Amygdala (tissue), 56 donors: ENCODE data around the gene DLK1.

Experiments
- DNase-seq, 56 donors: peaks; one replicate each; lab custom pipeline; 2025; lab: John Stamatoyannopoulos, UW

Gene DLK1

DNA sequence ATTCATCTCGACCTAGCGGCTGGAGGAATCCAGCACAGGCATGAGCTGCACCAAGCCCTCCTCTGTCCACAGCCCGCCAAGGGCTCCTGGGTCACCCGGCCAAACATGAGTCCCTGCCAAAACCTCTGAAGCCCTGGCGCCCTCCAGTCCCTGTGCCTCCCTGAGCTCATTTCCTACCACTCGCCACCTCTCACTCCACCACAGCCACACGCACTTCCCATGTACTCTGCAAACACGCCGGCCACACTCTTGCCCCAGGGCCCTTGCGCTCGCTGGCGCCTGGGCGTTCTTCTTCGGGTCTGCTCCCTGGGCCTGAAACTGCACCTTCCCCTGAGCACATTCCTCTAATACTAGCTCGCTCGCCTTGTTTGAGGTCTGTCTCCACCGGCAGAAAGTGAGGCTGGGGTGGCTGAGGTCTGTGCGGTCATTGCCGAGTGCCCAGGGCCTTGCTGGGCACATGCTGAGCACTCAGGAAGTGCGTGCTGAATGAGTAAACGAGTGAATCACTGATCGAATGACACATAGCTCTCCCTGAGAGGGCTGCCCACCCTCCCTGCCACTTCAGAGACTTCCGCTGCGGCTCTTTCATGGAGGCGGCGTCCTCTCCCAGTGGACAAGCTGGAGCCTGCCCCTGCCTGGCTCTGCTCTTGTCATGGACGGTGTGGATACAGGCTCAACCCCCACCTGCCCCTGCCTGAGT, 33.7 kb upstream of the DLK1 start:
- DNase-seq = peak in 1 of 56 donors; percentile 12

DNA sequence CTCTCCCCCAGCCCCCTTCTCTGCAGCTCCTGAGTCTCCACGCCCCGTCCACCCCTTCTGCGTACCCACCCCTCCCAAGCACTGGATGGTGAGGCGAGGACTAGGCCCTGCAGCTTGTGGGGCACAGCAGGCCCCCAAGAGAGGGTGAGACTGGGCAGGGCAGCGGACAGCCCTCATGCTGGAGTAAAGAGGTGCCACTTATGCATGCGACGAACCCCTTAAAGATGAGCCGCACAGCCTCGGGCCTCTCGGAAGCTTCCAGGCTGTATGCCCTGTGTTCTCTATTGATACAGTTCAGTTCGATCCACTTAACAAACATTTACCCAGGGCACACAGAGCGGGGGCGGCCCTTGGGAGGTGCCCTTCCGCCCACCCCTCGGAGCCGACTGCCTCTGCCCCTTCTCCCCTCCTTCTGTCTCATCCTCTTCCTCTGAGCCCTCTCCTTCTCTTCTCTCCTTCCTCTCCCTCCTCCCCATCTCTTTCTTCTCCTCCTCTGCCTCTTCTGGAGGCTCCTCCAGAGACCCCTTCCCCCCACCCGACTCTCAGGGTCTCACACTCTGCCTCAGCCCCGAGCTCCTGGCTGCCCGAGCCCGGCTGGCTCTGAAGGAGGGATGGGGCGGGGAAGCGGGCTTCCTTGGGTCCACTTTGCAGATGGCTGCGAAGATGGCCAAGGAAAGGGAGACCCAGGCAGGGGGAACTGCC, 32.7 kb upstream of the DLK1 start:
- no peak for DNase-seq

DNA sequence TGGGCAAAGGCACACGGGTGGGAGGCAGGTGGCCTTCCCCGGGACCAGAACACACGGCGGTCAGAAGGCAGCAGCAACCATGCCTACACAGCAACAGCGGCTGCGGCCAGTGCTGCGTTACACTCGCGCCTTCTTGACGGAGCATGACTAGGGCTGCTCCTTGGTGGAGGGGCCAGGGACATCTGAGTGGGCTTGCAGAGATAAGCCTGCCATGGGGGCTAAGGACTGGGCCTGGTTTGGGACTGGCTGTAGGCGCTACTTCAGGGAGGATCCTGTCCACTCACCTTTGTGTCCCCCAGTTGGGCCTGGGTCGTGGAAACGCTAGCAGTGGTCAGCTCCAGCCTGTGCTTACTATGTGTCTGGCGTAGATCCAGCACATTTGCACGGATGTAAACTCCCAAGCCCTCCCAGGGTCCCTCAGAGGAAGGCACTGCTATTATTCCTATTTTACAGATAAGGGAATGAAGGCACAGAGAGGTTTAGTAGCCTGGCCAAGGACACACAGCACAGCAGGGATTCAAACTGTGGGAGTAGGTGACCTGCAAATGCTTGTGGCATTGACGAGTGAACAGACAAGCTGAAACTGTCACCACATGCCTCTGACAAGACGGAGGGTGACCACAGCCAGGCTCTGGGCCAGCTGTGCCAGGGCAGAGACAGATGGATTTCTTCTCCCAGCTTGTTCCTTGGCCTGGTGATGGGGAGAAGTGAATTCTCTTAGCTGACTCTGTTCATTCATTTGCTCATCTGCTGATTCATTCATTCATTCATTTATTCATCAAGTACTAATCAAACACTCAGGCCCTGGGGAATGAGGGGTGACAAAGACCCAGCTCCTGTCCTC, 31.9 kb upstream of the DLK1 start:
- DNase-seq = no peak

DNA sequence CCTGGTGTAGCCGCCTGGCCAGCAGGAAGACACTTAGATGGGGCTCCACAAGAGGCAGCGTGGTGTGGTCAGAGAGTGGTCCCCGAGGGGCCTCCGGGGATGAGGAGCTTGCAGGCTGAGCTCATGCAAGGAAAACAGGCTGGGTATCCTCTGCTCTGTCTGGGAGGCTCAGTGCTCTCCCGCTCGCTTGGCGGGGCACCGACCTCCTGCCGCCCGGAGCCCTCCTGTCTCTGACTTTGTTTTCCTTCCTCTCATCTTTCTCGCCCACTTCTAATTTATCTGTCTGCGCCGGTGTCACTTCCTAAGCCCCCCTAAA, 31.3 kb upstream of the DLK1 start:
- DNase-seq = no peak

DNA sequence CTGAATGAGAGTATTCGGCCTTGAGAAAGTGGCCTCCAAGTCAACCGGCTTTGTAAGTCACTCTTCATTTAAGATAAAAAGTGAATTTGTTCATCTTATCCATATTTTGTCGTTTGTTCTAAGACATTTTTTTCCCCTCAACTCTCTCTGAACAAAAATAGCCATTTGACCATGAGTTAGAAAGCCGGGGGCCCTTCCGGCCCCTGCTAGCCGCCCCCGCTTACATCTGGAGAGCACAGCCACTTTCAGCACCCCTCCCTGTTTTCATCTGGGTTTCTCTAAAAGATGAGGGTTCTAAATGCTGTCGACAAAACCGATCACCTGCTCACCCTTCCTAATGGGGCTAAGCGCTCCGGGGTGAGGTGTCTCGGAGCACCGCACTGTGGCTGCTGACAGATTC, 30.7 kb upstream of the DLK1 start:
- DNase-seq = no peak

DNA sequence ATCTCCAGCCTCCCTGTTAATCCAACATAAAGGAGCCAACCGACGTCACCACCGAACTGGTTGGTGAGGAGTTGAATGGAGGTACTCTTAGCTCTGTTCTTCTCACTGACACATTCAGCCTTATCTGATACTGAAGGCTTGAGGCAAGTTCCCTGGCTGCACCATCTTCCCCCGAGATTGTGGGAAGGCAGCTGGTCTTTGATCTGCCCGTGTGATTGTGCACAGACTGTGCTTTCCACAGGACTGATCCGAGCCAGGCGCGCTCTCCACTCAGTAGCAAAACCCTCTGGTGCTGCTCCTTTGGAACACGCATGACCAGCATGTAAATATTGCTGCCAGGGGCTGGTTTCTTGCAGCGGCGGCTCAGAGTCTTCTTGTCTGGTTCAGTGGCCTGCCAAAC, 30.1 kb upstream of the DLK1 start:
- peak in 1 of 56 donors; percentile 12 for DNase-seq

DNA sequence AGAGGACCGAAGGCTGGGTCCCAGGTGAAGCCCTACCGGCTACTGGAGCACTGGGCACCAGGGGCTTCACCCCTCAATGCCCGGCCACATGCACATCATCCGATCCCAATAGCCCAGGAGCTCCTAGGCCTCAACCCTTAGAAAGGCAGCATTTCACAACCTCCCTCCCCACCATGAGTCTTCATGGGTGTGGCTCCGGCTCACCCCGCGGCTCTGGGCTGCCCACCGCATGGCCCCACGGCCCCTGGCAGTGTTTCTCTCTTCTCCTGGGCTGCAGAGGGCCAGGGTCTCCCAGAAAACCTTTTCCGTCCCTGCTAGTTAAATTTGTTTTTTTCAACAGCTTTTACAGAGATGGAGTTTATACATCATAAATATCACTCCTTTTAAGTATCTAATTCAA, 28.6 kb upstream of the DLK1 start:
- DNase-seq = no peak

DNA sequence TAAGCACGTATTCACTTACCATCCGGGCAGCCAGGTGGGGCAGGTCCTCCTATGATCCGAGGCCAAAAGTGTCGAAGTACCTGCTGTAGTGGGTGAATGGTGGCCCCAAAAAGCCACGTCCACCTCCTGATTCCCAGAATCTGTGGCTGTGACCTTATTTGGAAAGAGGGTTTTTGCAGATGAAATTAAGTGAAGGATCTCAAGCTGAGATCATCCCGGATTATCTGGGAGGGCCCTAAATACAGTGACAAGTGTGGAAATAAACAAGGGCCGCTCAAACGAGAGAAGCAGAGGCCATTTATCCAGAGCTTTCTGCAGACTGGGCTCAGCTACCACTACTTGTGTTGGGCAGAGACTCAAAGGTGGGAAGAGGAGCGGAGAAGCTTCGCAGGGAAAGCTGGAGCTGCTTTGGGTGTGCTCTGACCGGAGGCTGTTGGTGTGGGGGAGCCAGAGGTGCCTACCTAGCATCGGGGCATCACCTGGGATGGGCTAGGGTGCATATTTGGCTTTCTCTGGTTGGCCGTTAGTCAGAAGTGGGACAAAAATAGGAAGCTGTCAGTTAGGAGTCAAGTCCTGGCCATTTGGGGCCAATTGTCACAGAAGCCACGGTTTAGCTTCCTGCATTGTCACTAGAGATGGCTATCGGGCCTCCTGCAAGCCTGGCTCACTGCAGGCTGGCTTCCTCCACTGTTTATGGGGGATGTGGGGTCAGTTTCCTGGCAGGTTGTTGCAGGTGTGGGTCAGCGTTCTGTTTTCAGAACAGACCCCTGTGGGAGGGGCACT, 27.8 kb upstream of the DLK1 start:
- no peak for DNase-seq

DNA sequence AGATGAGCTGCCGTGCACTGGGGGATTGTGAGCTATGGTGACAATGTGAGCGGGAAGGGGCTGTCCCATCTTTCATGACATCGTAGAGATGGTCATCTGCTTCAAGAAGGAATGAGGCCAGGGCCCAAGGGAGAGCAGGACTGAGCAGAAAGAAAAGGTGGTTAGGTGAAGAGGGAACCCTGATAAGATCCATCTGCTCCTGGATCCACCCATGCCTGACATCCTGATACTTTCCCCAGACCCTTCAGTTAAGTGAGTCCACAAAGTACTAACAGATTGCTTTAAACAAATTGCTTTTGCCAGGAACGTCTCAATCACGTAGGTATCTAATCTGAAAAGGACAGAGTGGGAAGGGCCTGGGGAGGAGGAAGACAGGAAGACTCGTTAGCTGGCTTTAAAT, 25.4 kb upstream of the DLK1 start:
- no peak for DNase-seq

DNA sequence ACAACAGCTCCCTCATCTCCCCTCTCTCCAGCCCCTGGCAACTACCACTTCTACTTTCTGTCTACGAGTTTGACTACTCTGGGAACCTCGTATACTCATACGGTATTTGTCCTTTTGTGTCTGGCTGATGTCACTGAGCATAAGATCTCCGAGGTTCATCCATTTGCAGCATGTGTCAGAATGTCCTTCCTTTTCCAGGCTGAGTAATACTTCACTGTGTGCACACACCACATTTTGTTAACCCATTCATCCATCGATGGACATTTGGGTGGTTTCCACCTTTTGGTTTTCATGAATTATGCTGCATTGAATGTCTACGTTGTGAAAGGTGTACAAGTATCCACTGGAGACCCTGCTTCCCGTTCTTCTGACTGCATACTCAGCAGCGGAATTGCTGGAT, 24.1 kb upstream of the DLK1 start:
- DNase-seq = no peak

DNA sequence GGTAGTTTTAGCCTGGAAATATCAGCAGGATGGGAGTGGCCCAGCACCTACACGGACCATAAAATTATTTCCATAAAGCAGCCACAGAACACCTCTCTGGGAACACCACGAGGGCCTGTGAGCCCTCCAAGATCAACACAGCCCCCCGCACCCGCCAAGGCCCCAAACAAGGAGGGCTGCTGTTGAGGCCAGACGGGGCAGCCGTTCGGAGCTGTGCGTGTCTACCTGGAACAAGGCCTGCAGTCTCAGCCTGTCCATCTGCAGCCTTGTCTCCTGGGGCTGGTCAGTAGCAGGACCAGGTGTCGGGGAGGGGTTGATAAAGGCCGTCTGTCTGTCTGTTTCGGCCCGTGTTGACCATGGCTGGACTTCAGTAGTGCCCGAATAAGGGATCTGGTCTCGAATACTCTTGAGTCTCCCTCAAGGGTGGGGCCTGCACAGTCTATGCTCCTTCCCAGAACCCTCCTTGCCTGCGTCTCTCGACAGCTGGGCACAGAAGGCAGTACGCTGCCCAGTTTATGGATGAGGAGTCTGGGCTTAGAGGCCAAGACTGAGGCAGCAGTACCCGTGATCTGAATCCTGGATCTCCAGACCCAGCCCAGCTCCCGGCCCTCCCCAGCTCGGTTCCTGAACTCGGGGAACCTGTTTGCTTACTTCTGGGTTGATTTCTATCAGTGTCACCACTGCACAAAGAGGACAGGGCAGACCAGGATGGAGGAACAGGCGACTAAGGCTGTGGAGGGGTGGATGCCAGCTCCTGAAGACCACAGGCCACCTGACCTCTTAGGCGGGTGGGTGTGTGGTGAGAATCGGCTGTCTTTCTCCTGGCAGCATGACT, 23.1 kb upstream of the DLK1 start:
- DNase-seq = no peak

DNA sequence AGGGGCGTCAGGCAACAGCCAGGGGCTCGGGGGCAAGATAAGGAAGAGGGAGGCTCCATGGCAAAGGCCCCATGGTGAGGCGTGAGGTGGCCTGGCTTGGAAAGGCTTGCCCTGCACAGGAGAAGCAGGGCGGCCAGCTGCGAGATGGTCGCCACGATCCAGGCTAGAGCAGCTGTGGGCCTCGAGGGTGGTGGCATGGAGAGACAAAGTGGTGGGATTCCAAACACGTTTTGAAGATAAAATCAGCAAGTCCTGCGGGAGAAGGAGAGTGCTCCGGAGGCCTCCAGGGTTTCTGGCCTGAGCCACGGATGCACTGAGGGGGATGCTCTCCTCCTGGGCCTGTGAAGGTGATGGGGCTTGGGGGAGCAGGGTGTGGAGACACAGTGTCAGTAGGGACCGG, 20.5 kb upstream of the DLK1 start:
- no peak for DNase-seq

DNA sequence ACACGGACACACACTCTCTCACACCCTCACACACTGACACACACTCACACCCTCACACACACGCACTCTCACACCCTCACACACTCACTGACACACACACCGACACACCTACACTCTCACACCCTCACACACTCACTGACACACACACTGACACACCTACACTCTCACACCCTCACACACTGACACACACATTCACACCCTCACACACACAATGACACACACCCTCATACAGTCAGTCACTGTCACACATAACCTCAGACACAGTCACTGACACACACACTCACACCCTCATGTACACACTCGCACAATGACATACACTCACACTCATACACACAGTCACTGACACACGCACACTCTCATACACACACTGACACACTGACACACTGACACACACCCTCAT, 19.8 kb upstream of the DLK1 start:
- no peak for DNase-seq

DNA sequence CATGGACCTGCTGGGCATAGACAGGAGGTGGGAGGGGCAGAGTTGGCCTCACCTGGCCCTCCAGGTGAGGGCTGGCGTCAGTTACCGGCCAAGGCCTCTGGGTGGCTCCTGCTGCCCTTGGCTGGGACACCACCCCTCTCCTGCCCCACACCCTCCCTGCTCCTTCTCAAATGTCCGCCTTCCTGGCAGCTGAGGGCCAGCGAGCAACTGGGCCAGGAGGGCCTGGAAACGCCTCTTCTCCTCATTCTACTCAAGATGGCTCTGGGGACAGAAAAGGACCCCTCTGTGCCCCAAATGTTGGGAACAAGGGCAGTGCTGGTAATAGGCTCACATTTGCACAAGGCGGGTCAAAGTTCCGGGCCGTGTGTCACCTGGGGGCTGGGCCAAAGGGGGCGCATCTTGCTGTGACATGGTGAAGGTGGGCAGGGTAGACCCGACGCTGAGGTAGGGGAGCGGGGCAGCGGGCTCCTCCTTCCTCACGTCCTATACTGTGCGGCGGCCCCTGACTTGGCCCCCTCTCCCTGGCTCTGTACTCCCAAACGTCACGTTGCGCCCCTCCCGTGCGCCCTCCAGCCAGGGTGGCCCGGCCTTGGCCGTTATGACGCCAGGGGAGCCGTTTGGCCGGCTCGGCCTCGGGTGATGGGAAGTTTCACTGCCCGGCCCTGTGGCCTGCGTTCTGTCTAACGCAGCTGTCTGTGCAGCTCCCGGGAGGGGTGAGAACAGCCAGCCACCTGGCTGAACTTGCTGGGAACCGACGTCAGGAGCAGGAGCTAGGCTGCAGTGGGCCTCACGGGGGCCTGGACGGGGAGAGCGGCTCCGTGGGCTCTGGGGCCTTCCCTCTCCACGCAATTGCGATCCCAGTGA, 18.0 kb upstream of the DLK1 start:
- DNase-seq = no peak

DNA sequence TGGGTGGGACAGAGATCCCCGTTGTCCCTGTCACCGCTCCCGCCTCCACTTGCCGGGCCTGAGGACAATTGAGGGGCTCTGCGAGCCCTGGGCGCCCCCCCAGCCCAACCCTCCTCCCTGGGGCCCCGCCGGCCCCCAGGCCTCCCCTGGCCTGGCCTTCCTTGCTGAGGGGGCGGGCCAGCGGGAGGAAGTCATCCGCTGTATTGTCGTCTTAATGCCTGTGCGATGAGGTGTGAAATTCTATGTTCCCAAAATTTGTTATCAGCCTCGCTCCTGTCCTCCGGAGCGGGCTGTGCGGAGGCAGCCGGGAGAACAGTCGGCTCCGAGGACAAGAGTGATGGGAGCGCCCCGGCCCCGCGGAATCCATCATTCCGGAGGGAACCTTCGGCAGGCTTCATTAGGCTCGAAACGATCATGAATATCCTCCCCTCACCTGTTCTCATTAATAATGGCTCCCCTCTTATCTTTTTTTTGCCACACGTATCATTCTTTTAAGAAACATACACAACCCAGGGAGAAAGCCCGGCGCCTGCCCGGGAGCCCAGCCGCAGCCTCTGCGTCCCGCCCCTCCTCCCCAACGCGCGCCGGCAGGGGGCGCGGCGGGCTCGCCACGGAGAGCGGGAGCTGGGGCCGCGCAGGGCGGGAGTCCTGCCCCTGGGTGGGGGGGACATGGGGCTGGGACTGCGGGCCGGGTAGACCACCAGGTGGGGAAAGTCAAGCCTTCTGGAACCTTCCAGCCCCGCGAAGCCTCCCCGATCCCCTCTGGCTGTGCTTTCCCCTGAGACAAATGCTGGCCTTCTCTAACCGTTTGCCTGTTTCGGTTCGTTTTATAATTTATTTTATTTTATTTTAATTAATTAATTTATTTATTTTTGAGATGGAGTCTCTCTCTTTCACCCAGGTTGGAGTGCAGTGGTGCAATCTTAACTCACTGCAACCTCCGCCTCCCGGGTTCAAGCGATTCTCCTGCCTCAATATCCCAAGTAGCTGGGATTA, 17.1 kb upstream of the DLK1 start:
- peak in 8 of 56 donors; percentile 4 to 49 (median 16) for DNase-seq

DNA sequence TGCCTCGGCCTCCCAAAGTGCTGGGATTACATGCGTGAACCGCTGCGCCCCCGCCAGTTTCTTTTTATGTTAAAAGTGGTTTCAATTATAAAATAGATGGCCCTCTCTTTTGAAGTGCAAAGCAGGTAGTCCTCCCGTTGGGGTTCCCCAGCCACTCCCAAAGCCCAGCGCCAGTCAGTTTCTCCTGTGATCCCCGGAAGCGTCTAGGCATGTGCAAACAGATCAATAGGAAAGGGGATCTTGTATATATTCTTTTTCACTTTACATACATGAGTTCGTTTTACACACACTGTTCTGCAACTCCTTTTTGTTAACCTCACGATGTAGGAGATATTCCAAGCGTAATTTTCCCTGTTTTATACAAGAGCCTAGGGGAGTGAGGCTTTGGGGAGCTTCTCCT, 16.3 kb upstream of the DLK1 start:
- no peak for DNase-seq

DNA sequence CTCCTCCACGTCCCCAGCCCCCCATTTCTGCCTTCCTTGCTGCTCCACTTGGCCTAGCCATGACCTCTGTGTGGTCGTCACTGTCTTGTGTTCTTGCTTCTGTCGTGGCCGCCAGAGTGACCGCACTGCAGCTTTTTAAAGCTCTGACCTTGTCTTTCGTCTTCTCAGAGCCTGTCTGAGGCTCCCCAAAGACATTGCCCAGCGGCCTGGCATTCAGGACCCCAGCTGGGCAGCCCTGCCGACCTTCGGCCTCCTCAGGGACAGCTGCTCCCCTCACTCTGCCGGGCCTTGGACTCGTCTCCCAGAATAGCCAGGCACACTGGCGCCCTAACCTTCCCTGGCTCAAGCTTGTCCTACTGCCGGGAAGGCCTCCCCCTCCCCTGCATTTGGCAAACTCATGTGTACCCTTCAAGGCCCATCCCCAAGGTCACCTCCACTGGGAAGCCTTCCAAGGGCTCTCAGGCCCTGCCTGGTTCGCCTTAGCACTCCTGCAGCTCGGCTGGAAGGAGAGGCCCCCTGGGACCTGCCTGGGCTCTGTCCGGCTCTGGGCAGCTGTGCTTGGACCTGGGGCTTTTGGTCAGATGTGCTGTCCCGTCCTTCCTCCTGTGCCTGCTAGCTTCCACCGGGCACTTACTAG, 15.7 kb upstream of the DLK1 start:
- no peak for DNase-seq
